ENCODE measurements around the gene CFAP46.

- TF ChIP-seq CTCF (IDR thresholded peaks at IDR 0.05; ENCODE audit: poor library complexity, severe bottlenecking): no peak
- no peak for TF ChIP-seq EZH2 (IDR thresholded peaks at IDR 0.05; ENCODE audit: borderline replicate concordance, insufficient read depth, low read length, poor library complexity, severe bottlenecking)
- TF ChIP-seq TAF1 (IDR thresholded peaks at IDR 0.05; ENCODE audit: low read depth): no peak
- no peak for TF ChIP-seq EP300 (conservative IDR thresholded peaks at IDR 0.05; ENCODE audit: poor library complexity, severe bottlenecking)
- no peak for TF ChIP-seq RAD21 (conservative IDR thresholded peaks at IDR 0.05)
- no peak for TF ChIP-seq MXI1 (conservative IDR thresholded peaks at IDR 0.05; ENCODE audit: poor library complexity, severe bottlenecking)
- no peak for TF ChIP-seq REST (IDR thresholded peaks at IDR 0.05; ENCODE audit: borderline replicate concordance)
- TF ChIP-seq POLR2AphosphoS5 (IDR thresholded peaks at IDR 0.05): no peak
- no peak for TF ChIP-seq SMC3 (conservative IDR thresholded peaks at IDR 0.05; ENCODE audit: poor library complexity)
Measured at GRCh38 chr10:132875435-132875834, 66.9 kb downstream of the CFAP46 start.

All from neural cell (in vitro differentiated cells).